IPS-18c (cell line): ENCODE measurements around the gene OAT.
"Not testable (repeated sequence)": the region's sequence is repeated elsewhere in the genome, so short reads cannot be mapped to it uniquely, and the experiment has no call there.

Experiments
- H3K4me3 ChIP-seq: 2 replicates; pipeline ENCODE4 v1.7.0; 2013; ENCODE audit warnings: low read depth, mild to moderate bottlenecking, low read length, moderate library complexity; ENCODE audit not compliant: insufficient read depth
- H3K9me3 ChIP-seq: one replicate; pipeline ENCODE4 v1.6.1; 2013; ENCODE audit warnings: mild to moderate bottlenecking, low read length, moderate library complexity; ENCODE audit not compliant: control insufficient read depth, insufficient read depth

Gene OAT

DNA sequence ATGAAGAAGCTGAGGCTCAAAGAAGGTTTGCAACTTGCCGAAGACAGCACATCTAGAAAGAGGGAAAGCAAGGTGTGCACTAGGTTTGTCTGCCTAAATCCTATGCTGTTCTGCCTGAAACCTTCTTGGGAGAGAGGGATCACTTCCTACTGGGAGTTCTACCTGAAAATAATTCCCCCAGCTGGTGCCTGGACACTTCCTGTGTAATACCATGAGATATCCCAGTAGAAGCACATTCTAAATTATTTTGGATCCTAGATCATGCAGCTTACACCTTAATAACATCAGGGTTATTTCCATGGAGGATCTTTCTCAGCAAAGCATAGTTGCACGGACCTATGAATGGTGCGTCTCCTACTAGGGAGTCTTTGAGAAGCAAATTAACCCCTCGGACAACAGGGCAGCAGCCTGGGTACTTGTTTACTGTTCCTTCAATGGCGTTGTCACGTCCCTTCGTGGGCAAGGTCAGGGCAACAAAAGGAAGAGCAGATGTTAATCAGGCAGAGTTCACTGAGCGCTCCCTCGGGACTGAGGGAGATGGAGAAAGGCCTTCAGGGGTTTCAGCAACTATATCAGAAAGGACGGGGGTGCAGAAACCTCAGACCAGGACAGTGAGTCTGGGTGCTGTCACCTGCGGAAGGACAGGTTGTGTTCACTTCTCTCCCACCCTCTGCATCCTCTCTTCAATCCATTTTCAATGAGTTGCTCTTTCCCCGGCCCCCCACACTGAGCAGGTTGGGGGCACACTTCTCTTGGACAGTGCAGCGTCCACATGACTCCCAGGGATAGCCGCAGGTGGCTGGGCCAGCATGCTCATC, 44.0 kb downstream of the OAT start:
- peak overlapping the region; percentile 9; the same call in 1 of the 2 replicates for H3K4me3 ChIP-seq
- peaks cover 3% of the 10 kb centered on the region for H3K9me3 ChIP-seq

DNA sequence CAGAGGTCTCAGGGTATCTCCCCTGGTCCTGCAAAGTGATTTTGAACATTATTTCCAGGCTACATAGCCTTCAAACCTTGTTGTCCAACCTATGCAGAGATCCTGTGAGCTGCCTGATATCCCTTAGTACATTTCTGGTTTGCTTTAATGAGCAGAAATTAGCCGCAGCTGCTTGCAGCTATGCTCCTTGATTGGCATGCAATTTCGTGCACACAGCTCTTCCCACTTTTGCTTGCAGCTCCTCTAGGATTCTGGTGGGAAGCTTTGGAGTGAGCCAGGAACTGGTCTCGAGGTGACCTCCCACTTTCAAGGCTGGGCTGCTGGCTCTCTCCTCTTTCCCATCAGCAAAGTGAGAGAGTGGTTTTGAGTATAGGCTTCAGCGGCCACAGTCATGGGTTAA, 45.8 kb downstream of the OAT start:
- H3K9me3 ChIP-seq = peaks cover 3% of the 10 kb centered on the region

DNA sequence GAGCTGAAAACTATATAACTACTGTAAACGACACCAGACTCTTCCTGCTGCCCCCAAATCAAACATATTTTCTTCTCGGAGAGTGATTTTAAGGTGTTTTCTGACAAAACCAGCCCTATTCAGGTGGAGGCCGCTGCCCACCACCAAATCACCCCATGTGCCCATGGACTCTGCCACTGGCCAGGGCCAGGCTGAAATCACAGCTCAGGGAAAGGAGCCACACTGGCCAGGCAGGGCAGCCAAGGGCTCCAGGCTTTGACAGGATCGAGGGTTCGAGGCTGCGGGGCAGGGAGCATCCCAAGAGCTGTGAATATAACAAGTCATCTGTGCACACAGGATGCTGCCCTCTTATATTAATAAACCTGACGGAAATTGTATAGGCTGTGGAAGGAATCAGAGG, 48.3 kb downstream of the OAT start:
- no peak overlapping the region for H3K4me3 ChIP-seq
- peaks cover 3% of the 10 kb centered on the region for H3K9me3 ChIP-seq

More for the DNA sequence above, 45.8 kb downstream of the OAT start:
- no peak overlapping the region for H3K4me3 ChIP-seq

DNA sequence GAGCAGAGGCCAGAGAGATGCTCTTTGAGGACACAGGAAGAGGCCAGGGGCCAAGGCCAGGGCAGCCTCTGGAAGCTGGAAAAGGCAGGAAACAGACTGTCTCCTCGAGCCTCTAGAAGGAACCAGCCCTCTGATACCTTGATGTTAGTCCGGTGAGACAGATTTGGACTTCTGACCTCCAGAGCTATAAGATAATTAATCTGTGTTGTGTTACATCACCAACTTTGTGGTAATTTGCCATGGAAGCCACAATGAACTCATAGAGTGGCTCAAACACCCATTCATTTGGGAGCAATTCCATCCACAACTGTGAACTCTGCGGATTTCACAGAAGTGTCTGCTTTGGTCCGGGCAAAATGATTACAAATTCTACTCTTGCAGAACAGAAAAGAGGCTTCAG, 48.7 kb downstream of the OAT start:
- Histone ChIP-seq H3K4me3 (no peak overlapping the region), H3K9me3 (peaks cover 3% of the 10 kb centered on the region)

DNA sequence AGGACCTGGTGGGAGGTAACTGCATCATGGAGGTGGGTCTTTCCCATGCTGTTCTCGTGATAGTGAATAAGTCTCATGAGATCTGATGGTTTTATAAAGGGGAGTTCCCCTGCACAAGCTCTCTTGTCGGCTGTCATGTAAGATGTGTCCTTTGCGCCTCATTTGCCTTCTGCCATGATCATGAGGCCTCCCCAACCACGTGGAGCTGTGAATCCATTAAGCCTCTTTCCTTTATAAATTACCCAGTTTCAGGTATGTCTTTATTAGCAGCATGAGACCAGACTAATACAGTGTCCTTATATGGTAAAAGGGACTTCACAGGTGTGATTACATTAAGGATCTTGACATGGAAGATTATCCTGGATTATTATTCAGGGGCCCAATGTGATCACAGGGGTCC, 49.2 kb downstream of the OAT start:
- not testable (repeated sequence) for H3K9me3 ChIP-seq, H3K4me3 ChIP-seq

DNA sequence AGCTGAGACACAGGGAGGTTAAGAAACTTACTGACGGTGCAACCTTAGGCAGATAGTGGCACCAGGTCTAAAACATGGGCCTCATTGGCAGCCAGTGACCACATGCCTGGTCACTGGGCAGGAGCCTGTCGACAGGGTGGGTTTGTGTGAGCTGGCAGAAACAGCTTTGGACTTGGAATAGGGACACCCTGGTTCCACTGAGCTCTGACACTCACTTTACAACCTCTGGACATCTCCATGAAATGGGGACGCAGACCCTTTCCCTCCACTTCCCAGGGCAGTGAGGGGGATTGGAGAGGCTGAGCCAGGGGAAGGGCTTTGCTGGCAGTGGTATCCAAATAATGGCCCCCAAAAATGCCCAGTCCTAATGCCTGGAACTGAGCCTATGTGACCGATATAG, 49.7 kb downstream of the OAT start:
- H3K4me3 ChIP-seq = no peak overlapping the region
- H3K9me3 ChIP-seq = peaks cover 3% of the 10 kb centered on the region

DNA sequence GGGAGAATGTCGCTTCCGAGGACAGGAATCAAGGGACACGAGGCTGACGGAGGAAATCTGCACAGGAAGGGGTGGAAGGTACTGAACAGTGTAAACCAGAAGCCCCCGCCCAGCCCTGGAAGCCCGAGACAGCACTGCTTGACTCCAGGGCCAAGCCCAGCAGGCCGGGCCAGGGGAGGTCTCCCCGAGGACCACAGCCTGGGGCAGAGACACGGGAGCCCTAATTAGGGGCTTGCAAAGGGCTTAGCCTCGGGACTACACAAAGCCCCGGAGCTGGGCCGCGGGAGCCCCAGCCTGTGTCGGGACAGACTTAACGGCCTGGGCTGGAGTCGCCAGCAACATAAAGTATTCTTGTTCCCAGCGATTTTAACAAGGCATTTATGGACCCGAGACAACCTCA, 50.8 kb downstream of the OAT start:
- no peak overlapping the region for H3K4me3 ChIP-seq
- H3K9me3 ChIP-seq = peaks cover 3% of the 10 kb centered on the region

DNA sequence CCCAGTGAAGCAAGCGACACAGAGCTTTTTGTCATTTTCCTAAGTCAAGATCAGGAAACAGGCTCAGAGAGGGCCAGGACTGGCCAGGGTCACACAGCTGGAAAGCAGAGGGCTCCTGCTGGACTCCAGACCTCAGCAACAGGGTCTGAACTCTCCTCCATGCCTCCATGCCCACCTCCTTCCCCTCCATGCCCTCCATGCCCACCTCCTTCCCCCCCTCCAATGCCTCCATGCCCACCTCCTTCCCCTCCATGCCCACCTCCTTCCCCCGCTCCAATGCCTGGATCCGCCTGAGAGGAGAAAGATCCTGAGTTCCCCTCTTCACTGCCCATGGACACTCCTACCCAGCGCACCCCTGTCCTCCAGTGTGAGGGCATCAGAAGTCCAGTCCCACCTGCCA, 51.3 kb downstream of the OAT start:
- H3K4me3 ChIP-seq = no peak overlapping the region
- peaks cover 3% of the 10 kb centered on the region for H3K9me3 ChIP-seq

DNA sequence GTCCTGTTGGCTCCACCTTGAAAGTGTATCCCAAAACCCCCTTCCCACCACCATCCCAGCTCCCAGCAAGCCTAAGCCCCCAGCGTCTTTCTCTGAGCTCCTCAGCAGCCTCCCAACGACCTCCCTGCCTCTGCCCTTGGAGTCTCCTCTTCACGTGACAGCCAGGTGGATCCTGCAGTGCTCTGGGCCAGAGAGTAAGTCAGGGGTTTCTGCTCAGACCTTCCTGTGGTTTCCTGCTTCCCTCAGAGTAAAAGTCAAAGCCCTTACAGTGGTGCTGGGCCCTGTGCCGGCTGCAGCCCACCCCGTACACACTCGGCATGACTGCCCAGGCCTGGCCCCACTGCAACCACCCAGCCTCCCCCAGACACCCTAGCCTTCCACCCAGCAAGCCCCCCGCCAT, 51.9 kb downstream of the OAT start:
- H3K4me3 ChIP-seq = no peak overlapping the region
- H3K9me3 ChIP-seq = peaks cover 3% of the 10 kb centered on the region

DNA sequence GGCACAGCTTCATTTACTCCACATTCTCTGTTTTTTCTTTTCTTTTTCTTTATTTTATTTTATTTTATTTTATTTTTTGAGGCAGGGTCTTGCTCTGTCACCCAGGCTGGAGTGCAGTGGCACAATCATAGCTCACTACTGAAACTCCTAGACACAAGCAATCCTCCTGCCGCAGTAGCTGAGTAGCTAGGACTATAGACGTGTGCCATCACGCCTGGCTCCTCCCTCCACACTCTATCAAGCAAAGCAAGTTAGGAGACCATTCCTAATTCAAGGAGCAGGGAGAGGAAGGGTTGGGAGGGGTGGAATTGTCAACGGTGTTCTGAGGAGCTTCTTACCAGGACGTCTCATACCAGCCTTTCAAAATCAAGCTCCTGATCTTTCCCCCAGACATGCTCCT, 52.4 kb downstream of the OAT start:
- H3K9me3 ChIP-seq = peaks cover 3% of the 10 kb centered on the region
- H3K4me3 ChIP-seq = no peak overlapping the region

DNA sequence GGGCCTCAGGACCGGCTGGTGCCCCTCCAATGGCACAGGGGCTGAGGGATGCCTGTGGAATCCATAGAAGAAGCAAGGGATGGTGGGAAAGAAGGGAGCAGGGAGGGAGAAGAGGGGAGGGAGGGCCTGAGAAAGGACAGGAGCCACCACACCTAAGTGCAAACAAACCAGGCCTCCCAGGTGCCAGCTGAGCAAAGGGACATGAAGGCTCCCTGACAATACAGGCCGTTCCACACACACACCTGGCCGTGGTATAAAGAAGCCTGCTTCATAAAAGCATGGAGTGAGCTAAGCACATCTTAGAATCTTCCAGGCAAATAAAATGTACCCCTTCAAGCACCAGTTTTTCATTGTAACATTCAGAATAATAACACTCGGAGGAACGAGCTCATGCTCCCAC, 54.0 kb downstream of the OAT start:
- Histone ChIP-seq H3K9me3 (no peaks in the 10 kb centered on the region), H3K4me3 (no peak overlapping the region)

DNA sequence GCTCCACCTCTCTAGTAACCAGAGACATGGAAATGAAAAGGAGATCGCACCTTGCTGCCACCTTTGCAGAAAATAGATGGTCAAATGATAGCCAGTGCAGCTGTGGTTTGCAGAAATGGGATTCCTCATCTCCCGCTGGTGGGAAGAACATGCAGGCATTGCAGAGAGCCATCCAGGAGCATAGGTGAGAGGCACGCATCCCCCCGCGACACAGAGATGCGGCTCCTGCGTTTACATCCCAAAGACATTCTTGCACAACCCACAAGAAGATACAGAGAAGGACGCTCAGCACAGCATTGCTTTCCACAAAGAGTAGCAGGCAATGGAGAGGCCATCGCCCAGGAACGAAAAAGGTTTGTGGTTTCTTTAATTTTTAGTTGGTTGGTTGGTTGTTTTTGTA, 56.2 kb downstream of the OAT start:
- no peak overlapping the region for H3K4me3 ChIP-seq
- H3K9me3 ChIP-seq = no peaks in the 10 kb centered on the region

DNA sequence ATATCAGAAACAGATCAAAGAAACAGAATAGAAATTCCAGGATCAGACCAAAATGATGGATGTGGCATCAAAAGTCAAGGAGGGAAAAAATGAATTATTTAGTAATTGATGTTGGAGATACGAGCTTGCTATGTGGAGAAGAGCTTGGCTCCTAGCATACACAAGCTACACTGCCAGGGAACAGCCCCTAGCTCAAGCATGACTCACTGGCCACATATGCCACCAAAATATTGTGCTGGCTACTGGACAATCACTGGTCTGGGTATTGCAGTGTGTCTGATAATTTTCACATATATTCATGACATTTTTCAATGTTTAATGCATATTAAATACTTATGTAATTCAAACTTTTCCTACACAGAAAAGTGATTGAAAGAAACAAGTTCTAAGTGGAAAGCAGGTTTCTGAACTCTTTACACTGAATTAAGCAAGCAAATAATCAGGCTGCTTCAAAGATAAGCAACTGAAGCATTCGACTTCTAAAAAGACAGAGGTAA, 59.3 kb downstream of the OAT start:
- no peaks in the 10 kb centered on the region for H3K9me3 ChIP-seq
- no peak overlapping the region for H3K4me3 ChIP-seq

DNA sequence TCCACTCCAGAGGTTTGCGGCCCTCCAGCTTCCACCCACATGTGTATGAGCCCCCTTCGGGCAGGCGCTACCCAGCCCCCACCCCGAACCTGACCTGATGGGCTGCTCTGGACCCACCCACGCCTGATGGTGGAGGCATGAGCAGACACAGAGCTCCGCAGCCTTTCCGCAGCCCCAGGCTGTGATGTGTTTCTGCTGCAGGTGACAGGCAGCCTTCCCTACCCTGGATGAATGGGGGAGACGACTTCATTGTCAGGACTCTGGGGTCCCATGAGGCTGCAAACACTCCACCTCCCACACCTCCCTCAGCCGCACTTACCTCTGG, 61.2 kb downstream of the OAT start:
- Histone ChIP-seq H3K4me3 (no peak overlapping the region), H3K9me3 (no peaks in the 10 kb centered on the region)

DNA sequence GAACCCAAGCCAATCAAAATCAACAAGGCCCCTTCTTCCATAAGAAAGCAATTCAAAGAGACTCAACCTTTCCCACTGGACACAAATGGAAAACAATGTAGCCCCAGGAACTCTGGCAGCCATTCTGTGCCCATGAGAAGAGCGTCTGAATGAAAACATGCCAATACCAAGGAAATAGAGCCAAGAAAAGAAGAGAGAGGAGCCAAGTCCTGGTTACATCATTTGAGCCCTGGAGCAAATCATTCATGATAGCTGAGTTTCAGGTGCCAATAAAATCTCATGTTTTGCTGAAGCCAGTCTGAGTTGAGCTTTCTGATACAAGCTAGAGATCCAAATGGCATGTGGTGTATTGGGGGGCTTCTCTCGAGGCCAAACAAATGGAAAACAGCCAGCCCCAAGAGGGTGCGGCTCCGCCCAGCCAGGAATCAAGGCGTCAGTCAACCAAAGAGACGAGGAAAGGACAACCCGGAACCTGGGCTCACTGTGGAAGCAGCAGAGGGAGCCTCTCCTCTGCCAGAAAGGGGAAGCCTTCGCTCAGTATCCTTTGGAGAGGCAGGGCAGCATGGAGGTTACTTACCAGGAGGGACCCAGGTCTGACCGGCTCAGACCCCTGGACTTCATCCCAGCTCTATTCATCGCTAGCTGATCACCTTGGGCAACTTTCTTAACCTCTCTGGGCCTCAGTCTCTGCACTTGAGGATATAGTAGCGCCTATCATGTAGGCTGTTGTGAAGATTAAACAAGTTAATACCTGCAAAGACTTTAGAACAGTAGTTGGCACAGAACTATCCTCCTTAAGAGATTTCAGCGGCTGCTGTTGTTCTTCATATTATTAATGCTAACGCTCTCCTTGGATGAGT, 61.8 kb downstream of the OAT start:
- no peaks in the 10 kb centered on the region for H3K9me3 ChIP-seq
- H3K4me3 ChIP-seq = no peak overlapping the region

DNA sequence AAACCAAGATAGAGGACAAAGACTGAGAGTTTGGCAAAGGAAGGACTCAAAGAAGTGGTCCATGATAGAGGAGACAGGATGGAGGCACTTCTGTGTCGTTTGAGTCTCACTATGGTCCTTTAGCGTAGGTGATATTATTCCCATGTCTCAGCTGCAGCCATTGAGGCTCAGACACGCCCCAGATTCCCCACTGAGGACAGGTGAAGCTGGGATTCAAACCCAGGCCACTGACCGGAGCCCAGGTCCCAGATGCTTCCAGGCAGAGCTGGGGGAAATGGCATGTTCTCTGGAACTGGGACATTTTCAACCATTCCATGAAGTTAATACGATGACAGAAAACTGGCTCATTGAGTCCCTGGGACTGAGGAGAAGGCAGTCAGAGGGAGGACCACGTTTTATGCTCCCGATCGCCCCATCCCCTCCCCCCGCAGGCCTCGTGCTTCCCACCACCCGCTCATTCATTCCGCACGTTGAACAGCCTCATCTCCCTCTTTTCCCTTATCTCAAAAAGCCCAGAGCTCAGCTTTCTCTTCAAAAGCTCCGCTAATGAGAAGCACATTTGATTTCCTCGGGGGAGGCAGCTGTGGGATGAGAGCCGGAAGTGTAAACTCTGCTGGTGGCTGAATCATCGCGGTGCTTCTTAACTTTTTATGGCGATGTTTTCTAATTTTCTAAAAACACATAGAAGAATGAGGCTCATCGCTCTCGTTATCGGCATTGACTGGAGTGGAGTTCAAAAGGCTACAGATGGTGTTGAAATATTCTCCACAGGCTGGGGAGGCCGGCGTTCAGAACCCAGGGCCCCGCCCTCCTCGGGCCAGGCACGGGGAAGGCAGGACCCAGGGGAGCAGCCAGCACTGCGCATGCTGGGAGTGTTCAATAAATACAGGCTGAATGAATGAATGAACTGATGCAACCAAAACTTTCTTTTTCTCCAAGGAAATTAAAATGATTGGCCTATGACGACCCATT, 64.0 kb downstream of the OAT start:
- Histone ChIP-seq H3K9me3 (no peaks in the 10 kb centered on the region), H3K4me3 (no peak overlapping the region)

DNA sequence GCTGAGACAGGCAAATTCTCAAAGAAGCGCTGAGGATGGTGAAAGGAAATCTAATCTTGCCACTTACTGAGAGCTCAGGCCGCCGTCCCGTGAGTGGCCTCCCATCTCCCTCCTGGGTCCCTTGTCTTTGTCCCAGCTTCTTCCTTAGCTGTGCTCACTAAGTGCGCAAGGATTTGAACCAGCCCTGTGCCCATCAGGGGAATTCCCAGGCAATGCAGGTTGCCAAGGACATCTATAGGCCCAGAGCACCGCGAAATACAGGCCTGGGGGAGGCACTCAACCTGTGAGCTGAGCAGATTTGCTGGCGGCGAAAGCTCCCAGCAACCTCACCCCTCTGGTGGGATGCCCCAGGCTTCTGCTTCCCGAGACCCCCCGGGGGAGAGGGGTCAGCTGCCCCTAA, 64.8 kb downstream of the OAT start:
- H3K9me3 ChIP-seq = no peaks in the 10 kb centered on the region
- H3K4me3 ChIP-seq = no peak overlapping the region
